Stimulated activated CD8-positive, alpha-beta memory T cell treated with anti-CD3 and anti-CD28 coated beads, Interleukin-15, amount 100 ng/mL, for 48 hours (primary cell): ENCODE results near the gene SAMM50.
A peak's percentile ranks its signal among the peaks of the same experiment; 100 is the strongest.

ENCODE experiments used
- DNase-seq, 2 donors: peaks; one replicate each; pipeline ENCODE4 v3.0.0-alpha.2; 2020; ENCODE audit warnings: low read depth in 2 of 2

The SAMM50 gene

GRCh38 chr22:43945632-43946383, 9.4 kb upstream of the SAMM50 start:
- peak; percentile 47 to 52 for DNase-seq

- no peak for DNase-seq
These were observed 8.9 kb upstream of the SAMM50 start for GRCh38 chr22:43946384-43946667.

- no peak for DNase-seq
These were observed 6.3 kb upstream of the SAMM50 start for GRCh38 chr22:43948836-43949406.

- no peak for DNase-seq
These were observed 3.9 kb upstream of the SAMM50 start for GRCh38 chr22:43951391-43951790.

- no peak for DNase-seq
These were observed 3.3 kb upstream of the SAMM50 start for GRCh38 chr22:43951966-43952365.

GRCh38 chr22:43953988-43954785, 1.1 kb upstream of the SAMM50 start:
- no peak for DNase-seq

GRCh38 chr22:43955883-43956782, 891 bp downstream of the SAMM50 start:
- DNase-seq = no peak

GRCh38 chr22:43956805-43957463, 1.7 kb downstream of the SAMM50 start:
- DNase-seq = no peak

GRCh38 chr22:43957871-43958270, 2.6 kb downstream of the SAMM50 start:
- DNase-seq = no peak

GRCh38 chr22:43964314-43964857, 9.1 kb downstream of the SAMM50 start:
- no peak for DNase-seq

GRCh38 chr22:43967069-43967468, 11.8 kb downstream of the SAMM50 start:
- DNase-seq = no peak

GRCh38 chr22:43968614-43969013, 13.4 kb downstream of the SAMM50 start:
- DNase-seq = no peak

GRCh38 chr22:43969021-43969878, 14.0 kb downstream of the SAMM50 start:
- DNase-seq = no peak

GRCh38 chr22:43969989-43970755, 14.9 kb downstream of the SAMM50 start:
- no peak for DNase-seq

GRCh38 chr22:43971112-43971511, 15.9 kb downstream of the SAMM50 start:
- DNase-seq = no peak

- no peak for DNase-seq
These were observed 17.8 kb downstream of the SAMM50 start for GRCh38 chr22:43972931-43973462.

- no peak for DNase-seq
These were observed 18.8 kb downstream of the SAMM50 start for GRCh38 chr22:43974028-43974545.

GRCh38 chr22:43975041-43975440, 19.8 kb downstream of the SAMM50 start:
- no peak for DNase-seq
